GM19035 (cell line): ENCODE measurements around the gene RAP1GDS1.
"Not testable (repeated sequence)": the region's sequence is repeated elsewhere in the genome, so short reads cannot be mapped to it uniquely, and the experiment has no call there.

ENCODE experiments used
- ATAC-seq: cut with Tn5 transposase; IDR thresholded peaks from one replicate; pipeline ENCODE4 v1.9.1; 2021; ENCODE audit not compliant: unreplicated experiment

RAP1GDS1 gene

GRCh38 chr4:98479590-98479989 lies 218.4 kb downstream of the RAP1GDS1 start:
- ATAC-seq: not testable (repeated sequence)

GRCh38 chr4:98480535-98480934 lies 219.4 kb downstream of the RAP1GDS1 start:
- no peak for ATAC-seq

GRCh38 chr4:98481167-98481566 lies 220.0 kb downstream of the RAP1GDS1 start:
- ATAC-seq: no peak

GRCh38 chr4:98482503-98482846 lies 221.3 kb downstream of the RAP1GDS1 start:
- ATAC-seq: peak; percentile 37

GRCh38 chr4:98482847-98483806 lies 221.9 kb downstream of the RAP1GDS1 start:
- ATAC-seq: peak; percentile 95

- ATAC-seq: no peak
These were observed 222.8 kb downstream of the RAP1GDS1 start for GRCh38 chr4:98484031-98484430.

GRCh38 chr4:98485816-98486345 lies 224.7 kb downstream of the RAP1GDS1 start:
- ATAC-seq: no peak

- no peak for ATAC-seq
These were observed 229.1 kb downstream of the RAP1GDS1 start for GRCh38 chr4:98490251-98490650.

GRCh38 chr4:98491899-98492559 lies 230.8 kb downstream of the RAP1GDS1 start:
- ATAC-seq: no peak

GRCh38 chr4:98493296-98493695 lies 232.1 kb downstream of the RAP1GDS1 start:
- ATAC-seq: peak; percentile 89
